Mesothelial cell of epicardium (in vitro differentiated cells): Measurements from ENCODE around the gene KIFC3. TPM values are rescaled to one million over a fixed set of nuclear protein-coding genes. Genes with fewer than 3 reads are reported as not detected.

ENCODE experiments used
- DNase-seq, 2 experiments: peaks; one replicate each; pipeline ENCODE4 v3.0.0; 2021; ENCODE audit warnings: low spot score in 2 of 2; ENCODE audit not compliant: unreplicated experiment in 2 of 2
- H3K27ac Mint-ChIP-seq: 2 replicates; pipeline ENCODE4 v1.8.0; 2021; ENCODE audit warnings: mixed read lengths
- H3K27me3 Mint-ChIP-seq: 2 replicates; pipeline ENCODE4 v1.8.0; 2021; ENCODE audit warnings: low read depth, mixed read lengths
- H3K36me3 Mint-ChIP-seq: 2 replicates; pipeline ENCODE4 v1.8.0; 2021; ENCODE audit warnings: mixed read lengths
- H3K4me1 Mint-ChIP-seq: 2 replicates; pipeline ENCODE4 v1.8.0; 2021; ENCODE audit warnings: mixed read lengths
- H3K4me3 Mint-ChIP-seq: 2 replicates; pipeline ENCODE4 v1.8.0; 2021; ENCODE audit warnings: mild to moderate bottlenecking, moderate library complexity, mixed read lengths
- H3K9me3 Mint-ChIP-seq: 2 replicates; pipeline ENCODE4 v1.8.0; 2021; ENCODE audit warnings: mixed read lengths
- total RNA-seq: library from RNA; stranded (reverse); gene quantifications from 3 replicates; pipeline ENCODE4 v1.2.1, GENCODE V29; 2021
- TF ChIP-seq, protein P1 (sequence below): fragments of 200-600 bp; sonication (generic); IDR thresholded peaks from one replicate; pipeline ENCODE4 v1.5.0; 2021; ENCODE audit warnings: antibody characterized with exemption; ENCODE audit not compliant: unreplicated experiment

Gene KIFC3
- total RNA-seq, 1 donor from 2014 or later = 38.7 TPM

DNA sequence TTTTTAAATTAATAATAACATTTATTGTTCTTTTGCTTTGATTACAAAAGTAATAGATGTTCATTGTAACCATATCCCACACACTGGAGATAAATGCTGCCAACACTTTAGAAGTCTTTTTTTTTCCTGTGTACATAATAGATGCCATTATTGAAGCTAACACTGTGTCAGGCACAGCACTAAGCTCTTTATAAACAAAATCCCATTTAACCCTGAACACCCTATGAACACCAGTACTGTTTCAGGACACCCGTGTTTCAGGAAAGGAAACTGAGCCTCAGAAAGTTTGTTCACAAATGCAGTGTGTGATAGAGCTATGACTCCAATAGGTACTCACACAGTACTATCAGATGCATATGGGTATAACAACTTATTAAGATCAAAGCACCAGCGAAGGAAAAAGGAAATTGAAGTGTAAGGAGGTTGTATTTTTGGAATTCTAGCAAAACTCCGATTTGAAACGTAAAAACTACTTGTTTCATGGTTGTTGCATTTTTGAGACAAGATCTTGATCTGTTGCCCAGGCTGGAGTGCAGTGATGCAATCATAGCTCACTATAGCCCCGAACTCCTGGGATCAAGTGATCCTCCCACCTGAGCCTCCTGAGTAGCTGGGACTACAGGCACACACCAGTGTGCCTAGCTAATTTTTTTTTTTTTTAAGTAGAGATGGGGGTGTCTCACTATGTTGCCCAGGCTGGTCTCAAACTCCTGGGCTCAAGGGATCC, 2.0 kb upstream of the KIFC3 start:
- Mint-ChIP-seq H3K9me3 (no peaks in the 10 kb centered on the region), H3K4me3 (no peak overlapping the region), H3K36me3 (no peaks in the 10 kb centered on the region), H3K27ac (peak overlapping the region; percentile 49), H3K27me3 (no peaks in the 10 kb centered on the region), H3K4me1 (peaks cover 55% of the 10 kb centered on the region)
- TF ChIP-seq, protein P1, sequence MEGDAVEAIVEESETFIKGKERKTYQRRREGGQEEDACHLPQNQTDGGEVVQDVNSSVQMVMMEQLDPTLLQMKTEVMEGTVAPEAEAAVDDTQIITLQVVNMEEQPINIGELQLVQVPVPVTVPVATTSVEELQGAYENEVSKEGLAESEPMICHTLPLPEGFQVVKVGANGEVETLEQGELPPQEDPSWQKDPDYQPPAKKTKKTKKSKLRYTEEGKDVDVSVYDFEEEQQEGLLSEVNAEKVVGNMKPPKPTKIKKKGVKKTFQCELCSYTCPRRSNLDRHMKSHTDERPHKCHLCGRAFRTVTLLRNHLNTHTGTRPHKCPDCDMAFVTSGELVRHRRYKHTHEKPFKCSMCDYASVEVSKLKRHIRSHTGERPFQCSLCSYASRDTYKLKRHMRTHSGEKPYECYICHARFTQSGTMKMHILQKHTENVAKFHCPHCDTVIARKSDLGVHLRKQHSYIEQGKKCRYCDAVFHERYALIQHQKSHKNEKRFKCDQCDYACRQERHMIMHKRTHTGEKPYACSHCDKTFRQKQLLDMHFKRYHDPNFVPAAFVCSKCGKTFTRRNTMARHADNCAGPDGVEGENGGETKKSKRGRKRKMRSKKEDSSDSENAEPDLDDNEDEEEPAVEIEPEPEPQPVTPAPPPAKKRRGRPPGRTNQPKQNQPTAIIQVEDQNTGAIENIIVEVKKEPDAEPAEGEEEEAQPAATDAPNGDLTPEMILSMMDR = no peak
- no peak for DNase-seq

- H3K4me3 Mint-ChIP-seq = peak overlapping the region; percentile 86
- no peaks in the 10 kb centered on the region for H3K9me3 Mint-ChIP-seq
- no peak for DNase-seq
- no peaks in the 10 kb centered on the region for H3K36me3 Mint-ChIP-seq
- TF ChIP-seq, protein P1 = no peak
- peaks cover 60% of the 10 kb centered on the region for H3K4me1 Mint-ChIP-seq
- H3K27me3 Mint-ChIP-seq = no peaks in the 10 kb centered on the region
- H3K27ac Mint-ChIP-seq = peak overlapping the region; percentile 94
These were observed 1.1 kb upstream of the KIFC3 start for GRCh38 chr16:57803134-57803990.

DNA sequence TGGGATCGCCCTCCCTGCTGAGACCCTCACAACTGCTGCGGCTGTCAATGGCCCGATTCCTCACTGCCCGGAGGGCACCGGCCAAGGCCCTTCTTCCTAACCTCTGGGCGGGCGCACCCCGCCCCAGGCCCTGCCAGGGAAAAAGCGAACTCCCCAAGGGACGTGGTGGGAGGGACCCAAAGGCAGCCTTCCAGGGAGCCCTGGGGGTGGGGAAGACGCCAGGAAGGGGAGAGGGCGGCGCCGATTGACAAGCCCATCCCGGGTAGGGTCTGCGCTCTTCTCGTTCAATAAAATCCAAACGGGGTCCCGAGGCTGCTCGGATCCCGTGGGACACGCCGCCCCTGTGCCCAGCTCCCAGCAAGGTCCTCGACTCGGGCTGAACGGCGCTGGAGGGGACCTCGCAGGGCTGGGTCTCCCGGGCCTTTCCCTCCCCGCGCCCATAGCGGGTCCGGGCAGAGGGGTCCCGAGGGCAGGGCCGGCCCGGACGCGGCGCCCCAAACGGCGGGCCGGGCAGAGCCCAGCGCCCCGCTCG, 416 bp downstream of the KIFC3 start:
- Mint-ChIP-seq H3K4me3 (peak overlapping the region; percentile 71), H3K27me3 (no peaks in the 10 kb centered on the region), H3K27ac (peak overlapping the region; percentile 84), H3K9me3 (no peaks in the 10 kb centered on the region), H3K36me3 (no peaks in the 10 kb centered on the region), H3K4me1 (peaks cover 64% of the 10 kb centered on the region)
- no peak for DNase-seq
- TF ChIP-seq, protein P1 = no peak

GRCh38 chr16:57801098-57801808, 1.0 kb downstream of the KIFC3 start:
- TF ChIP-seq, protein P1 = no peak
- Mint-ChIP-seq H3K4me3 (peak overlapping the region; percentile 71), H3K27me3 (no peaks in the 10 kb centered on the region), H3K27ac (peak overlapping the region; percentile 84), H3K4me1 (peaks cover 66% of the 10 kb centered on the region), H3K9me3 (no peaks in the 10 kb centered on the region), H3K36me3 (no peaks in the 10 kb centered on the region)
- no peak for DNase-seq

GRCh38 chr16:57800200-57801097, 1.8 kb downstream of the KIFC3 start:
- Mint-ChIP-seq H3K9me3 (no peaks in the 10 kb centered on the region), H3K27me3 (no peaks in the 10 kb centered on the region), H3K4me3 (peak overlapping the region; percentile 71), H3K4me1 (peaks cover 68% of the 10 kb centered on the region), H3K27ac (peak overlapping the region; percentile 84), H3K36me3 (no peaks in the 10 kb centered on the region)
- TF ChIP-seq, protein P1 = no peak
- no peak for DNase-seq
